HAP-1 (cell line): Measurements from ENCODE around the gene FBLN2.

ENCODE experiments used
- DNase-seq, 2 experiments: peaks; one replicate each; pipeline ENCODE4 v3.0.0-alpha.2; 2016 to 2020; ENCODE audit warnings: low spot score in 2 of 2
- H3K27me3 ChIP-seq: fragments of 250-450 bp; sonication (Bioruptor Pico); 2 replicates; pipeline ENCODE4 v1.5.1; 2020; ENCODE audit warnings: low read depth, mild to moderate bottlenecking, moderate library complexity
- H3K36me3 ChIP-seq: fragments of 250-450 bp; sonication (Bioruptor Pico); replicated peaks from 2 replicates; pipeline ENCODE4 v1.5.1; 2020; ENCODE audit warnings: mild to moderate bottlenecking
- H3K4me1 ChIP-seq: fragments of 250-450 bp; sonication (Bioruptor Pico); 2 replicates; pipeline ENCODE4 v1.5.1; 2020; ENCODE audit warnings: mild to moderate bottlenecking
- H3K4me3 ChIP-seq: fragments of 250-450 bp; sonication (Bioruptor Pico); 2 replicates; pipeline ENCODE4 v1.5.1; 2020; ENCODE audit warnings: mild to moderate bottlenecking, moderate library complexity
- H3K9me3 ChIP-seq: fragments of 250-450 bp; sonication (Bioruptor Pico); 2 replicates; pipeline ENCODE4 v1.5.1; 2020; ENCODE audit warnings: mild to moderate bottlenecking, moderate library complexity
- in situ Hi-C: fragments of 300-500 bp; cut with MboI; formaldehyde crosslinking; loops from 3 replicates; pipeline ENCODE4 v1.14.3; 2020; ENCODE audit warnings: low sequenced_read_pairs, inconsistent platforms, mixed read lengths

The FBLN2 gene

DNA sequence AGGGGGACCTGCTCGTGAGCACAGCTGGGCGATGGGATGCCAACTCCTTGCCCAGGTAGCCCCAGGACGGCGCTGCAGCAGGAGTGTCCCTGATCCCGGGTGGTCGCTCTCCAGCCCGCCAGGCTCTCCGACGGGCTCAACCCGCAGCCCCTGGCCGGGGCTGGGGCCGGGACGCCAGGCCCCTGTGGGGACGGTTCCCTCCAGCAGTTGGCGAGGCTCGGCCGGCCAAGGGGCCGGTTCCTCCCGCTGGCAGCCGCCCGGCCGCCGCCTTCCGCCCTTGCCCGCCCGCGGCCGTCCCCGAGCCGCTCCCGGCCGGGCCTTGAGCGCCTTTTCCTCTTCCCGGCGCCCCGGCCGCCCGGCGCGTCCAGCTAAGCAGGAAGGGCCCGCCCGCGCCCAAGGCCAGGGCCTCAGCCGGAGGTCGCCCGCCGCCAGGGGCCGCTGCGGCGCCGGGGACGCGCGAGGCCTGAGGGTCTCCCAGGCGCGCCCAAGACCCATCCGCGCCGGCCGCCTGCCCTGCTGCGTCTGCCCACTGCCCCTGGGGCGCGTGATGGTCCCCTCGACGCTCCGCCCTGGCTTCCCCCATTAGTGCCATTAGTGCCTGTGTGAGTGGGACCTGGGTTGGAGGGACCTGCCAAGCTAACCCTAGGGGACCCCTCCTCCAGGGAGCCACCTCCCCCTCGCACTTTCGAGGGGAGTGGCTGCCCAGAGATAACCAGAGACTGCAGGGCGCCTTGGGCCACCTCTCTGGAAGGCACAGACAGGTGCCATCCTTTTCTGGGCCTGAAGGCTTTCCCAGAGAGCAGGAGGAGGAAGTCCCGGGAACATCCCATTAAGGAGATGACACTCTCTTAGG is 106.4 kb downstream of the FBLN2 start:
- Histone ChIP-seq H3K36me3 (no peaks in the 10 kb centered on the region), H3K4me1 (peaks cover 9% of the 10 kb centered on the region), H3K4me3 (no peak overlapping the region), H3K9me3 (no peaks in the 10 kb centered on the region), H3K27me3 (peaks cover 3% of the 10 kb centered on the region; the same call in 1 of the 2 replicates)
- peak; percentile 26 to 77 for DNase-seq
- in situ Hi-C loops, result loop anchor here (25.0 kb wide), 1 partner anchor 457 kb away; the partner anchor contains the start of gene CHCHD4

GRCh38 chr3:13656584-13657301 is 107.8 kb downstream of the FBLN2 start:
- no peak overlapping the region for H3K4me3 ChIP-seq
- no peaks in the 10 kb centered on the region for H3K36me3 ChIP-seq
- no peaks in the 10 kb centered on the region for H3K4me1 ChIP-seq
- in situ Hi-C loops, result loop anchor here (25.0 kb wide), 1 partner anchor 456 kb away; the partner anchor contains the start of gene CHCHD4
- H3K9me3 ChIP-seq, result no peaks in the 10 kb centered on the region
- H3K27me3 ChIP-seq, result peaks cover 3% of the 10 kb centered on the region; the same call in 1 of the 2 replicates
- no peak for DNase-seq

GRCh38 chr3:13657660-13658435 is 108.9 kb downstream of the FBLN2 start:
- no peak overlapping the region for H3K4me3 ChIP-seq
- H3K27me3 ChIP-seq, result peaks cover 3% of the 10 kb centered on the region; the same call in 1 of the 2 replicates
- H3K36me3 ChIP-seq, result no peaks in the 10 kb centered on the region
- peak; percentile 36 to 79 for DNase-seq
- H3K4me1 ChIP-seq, result no peaks in the 10 kb centered on the region
- in situ Hi-C loops, result loop anchor here (25.0 kb wide), 1 partner anchor 454 kb away; the partner anchor contains the start of gene CHCHD4
- no peaks in the 10 kb centered on the region for H3K9me3 ChIP-seq

DNA sequence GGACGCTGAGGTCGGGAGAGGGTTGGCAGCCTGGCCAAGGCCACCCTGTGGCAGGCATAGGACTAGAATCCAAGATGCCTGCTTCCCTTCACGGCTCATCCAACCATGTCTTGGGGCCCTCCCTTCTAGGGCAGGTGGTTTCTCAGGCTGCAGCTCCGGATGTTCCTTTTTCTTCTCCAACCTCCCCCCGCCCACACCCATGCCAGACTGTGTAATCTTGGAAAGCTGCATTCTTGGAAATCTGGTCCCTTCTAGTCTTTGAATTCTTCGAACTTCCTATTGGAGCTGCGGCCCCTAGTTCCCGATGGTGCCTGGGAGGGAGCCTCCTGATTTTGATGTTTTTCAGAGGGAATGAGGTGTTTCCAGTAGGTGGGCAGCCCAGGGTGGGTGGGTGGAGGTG is 109.8 kb downstream of the FBLN2 start:
- no peak overlapping the region for H3K4me3 ChIP-seq
- no peaks in the 10 kb centered on the region for H3K9me3 ChIP-seq
- peaks cover 3% of the 10 kb centered on the region; the same call in 1 of the 2 replicates for H3K27me3 ChIP-seq
- no peaks in the 10 kb centered on the region for H3K36me3 ChIP-seq
- in situ Hi-C loops, result loop anchor here (25.0 kb wide), 1 partner anchor 454 kb away; the partner anchor contains the start of gene CHCHD4
- DNase-seq, result no peak
- no peaks in the 10 kb centered on the region for H3K4me1 ChIP-seq

GRCh38 chr3:13659221-13659969 is 110.5 kb downstream of the FBLN2 start:
- DNase-seq, result no peak
- in situ Hi-C loops, result loop anchor here (25.0 kb wide), 1 partner anchor 453 kb away; the partner anchor contains the start of gene CHCHD4

DNA sequence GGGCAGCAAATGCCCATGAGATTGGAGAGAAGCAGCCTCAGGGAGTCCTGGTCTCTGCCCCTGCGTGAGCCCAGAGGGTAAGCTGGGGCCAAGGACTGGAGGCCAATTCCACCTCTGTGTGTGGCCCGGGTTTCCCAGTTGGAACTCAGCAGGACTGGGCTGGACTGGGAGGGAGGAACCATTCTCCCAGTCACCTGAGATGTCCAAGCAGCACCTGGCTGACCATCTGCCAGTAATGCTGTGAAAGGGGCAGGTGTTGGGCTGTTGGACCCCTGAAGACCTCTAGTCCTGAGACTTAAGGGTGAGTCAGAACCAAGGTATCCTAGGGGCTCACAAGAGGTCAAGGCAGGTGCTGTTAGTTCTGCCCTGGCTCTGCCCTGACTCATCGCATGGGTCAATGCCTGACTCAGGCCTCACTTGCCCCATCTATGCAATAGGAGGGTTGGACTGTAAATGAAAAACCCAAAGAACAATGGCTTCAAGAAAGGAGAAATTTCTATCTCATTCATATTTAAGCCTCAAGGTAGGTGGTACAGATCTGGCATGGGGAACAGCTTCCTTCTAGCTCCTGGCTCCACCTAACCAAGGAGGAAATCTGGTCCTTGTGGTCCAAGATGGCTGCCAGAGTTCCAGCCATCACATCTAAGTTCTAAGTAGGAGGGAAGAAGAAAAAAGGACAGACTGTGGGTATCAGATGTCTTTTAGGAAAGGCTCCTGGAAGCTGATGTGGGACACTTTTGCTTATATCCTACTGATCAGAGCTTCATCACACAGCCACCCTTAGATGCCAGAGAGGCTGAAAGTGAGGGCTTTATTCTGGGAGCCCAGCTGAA is 111.3 kb downstream of the FBLN2 start:
- no peak for DNase-seq
- Histone ChIP-seq H3K36me3 (no peaks in the 10 kb centered on the region), H3K4me3 (no peak overlapping the region), H3K4me1 (no peaks in the 10 kb centered on the region), H3K9me3 (no peaks in the 10 kb centered on the region), H3K27me3 (peaks cover 3% of the 10 kb centered on the region; the same call in 1 of the 2 replicates)
- in situ Hi-C loops, result loop anchor here (25.0 kb wide), 1 partner anchor 452 kb away; the partner anchor contains the start of gene CHCHD4

More at GRCh38 chr3:13659221-13659969, 110.5 kb downstream of the FBLN2 start:
- H3K4me3 ChIP-seq, result no peak overlapping the region
- no peaks in the 10 kb centered on the region for H3K9me3 ChIP-seq
- no peaks in the 10 kb centered on the region for H3K4me1 ChIP-seq
- H3K36me3 ChIP-seq, result no peaks in the 10 kb centered on the region
- peaks cover 3% of the 10 kb centered on the region; the same call in 1 of the 2 replicates for H3K27me3 ChIP-seq

DNA sequence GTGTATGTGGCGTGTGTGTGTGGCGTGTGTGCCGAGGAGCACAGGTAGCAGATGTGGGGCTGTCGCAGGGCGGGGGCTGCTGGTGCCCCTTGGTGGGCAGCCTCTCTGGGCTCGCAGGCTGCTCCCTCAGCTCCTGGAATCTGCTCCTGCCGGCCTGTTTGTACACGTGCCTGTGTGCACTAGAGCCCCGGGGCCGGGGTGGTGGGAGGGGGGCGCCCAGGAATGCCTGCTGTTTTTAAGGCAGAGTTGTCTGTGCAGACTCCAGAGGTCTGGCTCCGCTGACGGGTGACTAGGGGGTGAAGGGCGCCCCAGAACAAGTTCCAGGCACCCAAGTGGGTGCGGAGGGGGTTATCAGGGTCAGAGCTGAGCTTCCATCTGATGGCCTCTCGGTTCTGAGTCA is 112.2 kb downstream of the FBLN2 start:
- no peak for DNase-seq
- H3K4me3 ChIP-seq, result no peak overlapping the region
- no peaks in the 10 kb centered on the region for H3K36me3 ChIP-seq
- no peaks in the 10 kb centered on the region for H3K9me3 ChIP-seq
- H3K4me1 ChIP-seq, result no peaks in the 10 kb centered on the region; the same call in 1 of the 2 replicates
- H3K27me3 ChIP-seq, result peaks cover 3% of the 10 kb centered on the region; the same call in 1 of the 2 replicates
- in situ Hi-C loops, result loop anchor here (25.0 kb wide), 1 partner anchor 451 kb away; the partner anchor contains the start of gene CHCHD4

GRCh38 chr3:13662238-13662847 is 113.4 kb downstream of the FBLN2 start:
- in situ Hi-C loops, result loop anchor here (25.0 kb wide), 1 partner anchor 450 kb away; the partner anchor contains the start of gene CHCHD4
- peaks cover 7% of the 10 kb centered on the region for H3K4me1 ChIP-seq
- no peaks in the 10 kb centered on the region for H3K36me3 ChIP-seq
- no peaks in the 10 kb centered on the region for H3K27me3 ChIP-seq
- no peak for DNase-seq
- no peak overlapping the region for H3K4me3 ChIP-seq
- H3K9me3 ChIP-seq, result no peaks in the 10 kb centered on the region

GRCh38 chr3:13663781-13664535 is 115.0 kb downstream of the FBLN2 start:
- Histone ChIP-seq H3K27me3 (no peaks in the 10 kb centered on the region), H3K4me3 (no peak overlapping the region), H3K9me3 (no peaks in the 10 kb centered on the region), H3K4me1 (peaks cover 7% of the 10 kb centered on the region), H3K36me3 (no peaks in the 10 kb centered on the region)
- in situ Hi-C loops, result loop anchor here (25.0 kb wide), 1 partner anchor 448 kb away; the partner anchor contains the start of gene CHCHD4
- DNase-seq, result no peak

GRCh38 chr3:13665582-13666226 is 116.8 kb downstream of the FBLN2 start:
- Histone ChIP-seq H3K4me3 (no peak overlapping the region), H3K9me3 (no peaks in the 10 kb centered on the region), H3K4me1 (peaks cover 7% of the 10 kb centered on the region), H3K36me3 (no peaks in the 10 kb centered on the region), H3K27me3 (peaks cover 6% of the 10 kb centered on the region)
- DNase-seq, result no peak
- in situ Hi-C loops, result loop anchor here (25.0 kb wide), 1 partner anchor 447 kb away; the partner anchor contains the start of gene CHCHD4
